Activated CD4-positive, alpha-beta T cell treated with anti-CD3 and anti-CD28 coated beads for 36 hours (primary cell): ENCODE results near the gene FMN2. TPM values are rescaled to one million over a fixed set of nuclear protein-coding genes. Genes with fewer than 3 reads are reported as not detected.

Experiments used
- ATAC-seq: fragments of 200-7000 bp; cut with Tn5 transposase; one replicate; pipeline ENCODE4 v1.10.0; 2021; ENCODE audit warnings: mild to moderate bottlenecking, moderate library complexity
- CTCF ChIA-PET: fragments of 350-600 bp; sonication (Branson Sonifier 250); formaldehyde crosslinking; loops from one replicate; lab custom pipeline; 2021; ENCODE audit warnings: antibody characterized with exemption; lab: Charles Lee
- POLR2A ChIA-PET: fragments of 350-600 bp; sonication (Branson Sonifier 250); formaldehyde crosslinking; loops from one replicate; lab custom pipeline; 2021; ENCODE audit warnings: antibody characterized with exemption, inconsistent platforms; lab: Charles Lee
- DNase-seq: peaks from one replicate; pipeline ENCODE4 v3.0.0-alpha.2; 2020
- H3K27ac Mint-ChIP-seq: one replicate; pipeline ENCODE4 v1.8.0; 2021; ENCODE audit warnings: mixed read lengths
- H3K27me3 Mint-ChIP-seq: one replicate; pipeline ENCODE4 v1.8.0; 2021; ENCODE audit warnings: mixed read lengths
- H3K36me3 Mint-ChIP-seq: one replicate; pipeline ENCODE4 v1.8.0; 2021; ENCODE audit warnings: low read depth, mixed read lengths
- H3K4me1 Mint-ChIP-seq: one replicate; pipeline ENCODE4 v1.8.0; 2021; ENCODE audit warnings: mixed read lengths
- H3K4me3 Mint-ChIP-seq: one replicate; pipeline ENCODE4 v1.8.0; 2021; ENCODE audit warnings: mild to moderate bottlenecking, moderate library complexity, mixed read lengths
- H3K9me3 Mint-ChIP-seq: one replicate; pipeline ENCODE4 v1.8.0; 2021; ENCODE audit warnings: low read depth, mixed read lengths
- intact Hi-C, 2 experiments: fragments of 100-400 bp; cut with DNase I in 1 of 2; cut with micrococcal nuclease in 1 of 2; formaldehyde crosslinking; loops; one replicate each; pipeline versions ENCODE4 v1.14.2 to v1.15.1; 2022 to 2024; cut with DNase I, micrococcal nuclease
- total RNA-seq, 2 experiments: library from RNA; stranded (reverse); gene quantifications; one replicate each; pipeline ENCODE4 v1.2.3, GENCODE V29; 2021

Gene FMN2
- total RNA-seq, 2 experiments from 2014 or later, result not detected

- ATAC-seq (no peak), DNase-seq (no peak)
- H3K27ac Mint-ChIP-seq, result no peak overlapping the region
- intact Hi-C loops, result no loop called here
- H3K4me1 Mint-ChIP-seq, result no peaks in the 10 kb centered on the region
- no peaks in the 10 kb centered on the region for H3K9me3 Mint-ChIP-seq
- H3K4me3 Mint-ChIP-seq, result no peak overlapping the region
- no peaks in the 10 kb centered on the region for H3K27me3 Mint-ChIP-seq
- ChIA-PET POLR2A (no interaction called here), CTCF (no interaction called here)
- H3K36me3 Mint-ChIP-seq, result no peaks in the 10 kb centered on the region
These were observed 25.4 kb downstream of the FMN2 start for GRCh38 chr1:240116831-240117769.

- ChIA-PET CTCF (interaction anchor here (0.6 kb wide), 1 partner anchor 1549 kb away, joined by 3 read pairs; no protein-coding TSS in a partner anchor), POLR2A (no interaction called here)
- DNase-seq, result no peak
- Mint-ChIP-seq H3K4me1 (no peaks in the 10 kb centered on the region), H3K4me3 (no peak overlapping the region), H3K9me3 (no peaks in the 10 kb centered on the region), H3K27me3 (no peaks in the 10 kb centered on the region), H3K36me3 (no peaks in the 10 kb centered on the region), H3K27ac (no peak overlapping the region)
- no peak for ATAC-seq
- intact Hi-C loops, result no loop called here
These were observed 26.2 kb downstream of the FMN2 start for GRCh38 chr1:240117930-240118329.

- Mint-ChIP-seq H3K4me1 (no peaks in the 10 kb centered on the region), H3K27ac (no peak overlapping the region), H3K9me3 (no peaks in the 10 kb centered on the region), H3K4me3 (no peak overlapping the region), H3K36me3 (no peaks in the 10 kb centered on the region), H3K27me3 (peaks cover 3% of the 10 kb centered on the region)
- DNase-seq, result no peak
- no peak for ATAC-seq
- POLR2A ChIA-PET, result interaction anchor here (0.6 kb wide), 1 partner anchor 104 kb away, joined by 3 read pairs; no protein-coding TSS in a partner anchor
- CTCF ChIA-PET, result interaction anchor here (0.6 kb wide), 1 partner anchor 384 kb away, joined by 3 read pairs; no protein-coding TSS in a partner anchor
- intact Hi-C loops, result no loop called here
These were observed 31.2 kb downstream of the FMN2 start for GRCh38 chr1:240122639-240123613.

DNA sequence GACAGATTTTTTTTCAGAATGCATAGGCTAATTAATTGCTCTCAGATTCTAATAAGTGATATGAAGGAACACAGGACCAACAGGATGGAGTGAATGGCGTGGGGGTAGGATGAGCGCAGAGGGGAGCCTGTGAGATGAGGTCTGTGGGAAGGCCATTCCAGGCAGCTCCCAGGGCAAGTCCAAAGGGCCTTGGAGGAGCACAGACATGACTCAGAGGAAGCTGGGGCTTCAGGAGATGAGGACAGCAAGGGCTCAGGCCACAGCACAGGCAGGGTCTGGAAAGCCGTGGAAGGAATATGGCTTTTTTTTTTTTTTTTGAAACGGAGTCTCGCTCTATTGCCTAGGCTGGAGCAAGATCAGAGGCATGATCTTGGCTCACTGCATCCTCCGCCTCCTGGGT, 35.1 kb downstream of the FMN2 start:
- no peaks in the 10 kb centered on the region for H3K36me3 Mint-ChIP-seq
- intact Hi-C loops, result no loop called here
- H3K4me3 Mint-ChIP-seq, result no peak overlapping the region
- H3K27me3 Mint-ChIP-seq, result peaks cover 3% of the 10 kb centered on the region
- ChIA-PET CTCF (no interaction called here), POLR2A (no interaction called here)
- no peak overlapping the region for H3K27ac Mint-ChIP-seq
- DNase-seq (no peak), ATAC-seq (no peak)
- no peaks in the 10 kb centered on the region for H3K4me1 Mint-ChIP-seq
- no peaks in the 10 kb centered on the region for H3K9me3 Mint-ChIP-seq

GRCh38 chr1:240128366-240128765, 36.7 kb downstream of the FMN2 start:
- ChIA-PET CTCF (interaction anchor here (0.6 to 0.8 kb wide), 2 partner anchors 21 to 60 kb away, joined by 3 read pairs; no protein-coding TSS in a partner anchor), POLR2A (no interaction called here)
- no peaks in the 10 kb centered on the region for H3K9me3 Mint-ChIP-seq
- no peak overlapping the region for H3K4me3 Mint-ChIP-seq
- ATAC-seq, result no peak
- no peak for DNase-seq
- intact Hi-C loops, result no loop called here
- no peaks in the 10 kb centered on the region for H3K4me1 Mint-ChIP-seq
- no peaks in the 10 kb centered on the region for H3K36me3 Mint-ChIP-seq
- no peak overlapping the region for H3K27ac Mint-ChIP-seq
- peaks cover 3% of the 10 kb centered on the region for H3K27me3 Mint-ChIP-seq

GRCh38 chr1:240134113-240134512, 42.4 kb downstream of the FMN2 start:
- ATAC-seq, result no peak
- intact Hi-C loops, result no loop called here
- POLR2A ChIA-PET, result no interaction called here
- H3K36me3 Mint-ChIP-seq, result no peaks in the 10 kb centered on the region
- H3K4me1 Mint-ChIP-seq, result no peaks in the 10 kb centered on the region
- H3K9me3 Mint-ChIP-seq, result no peaks in the 10 kb centered on the region
- no peak overlapping the region for H3K27ac Mint-ChIP-seq
- CTCF ChIA-PET, result no interaction called here
- H3K27me3 Mint-ChIP-seq, result no peaks in the 10 kb centered on the region
- no peak overlapping the region for H3K4me3 Mint-ChIP-seq
- DNase-seq, result no peak

GRCh38 chr1:240134596-240134995, 42.9 kb downstream of the FMN2 start:
- Mint-ChIP-seq H3K9me3 (no peaks in the 10 kb centered on the region), H3K27ac (no peak overlapping the region), H3K4me3 (no peak overlapping the region), H3K4me1 (no peaks in the 10 kb centered on the region), H3K27me3 (no peaks in the 10 kb centered on the region), H3K36me3 (no peaks in the 10 kb centered on the region)
- ChIA-PET POLR2A (no interaction called here), CTCF (no interaction called here)
- intact Hi-C loops, result no loop called here
- no peak for ATAC-seq
- DNase-seq, result no peak

DNA sequence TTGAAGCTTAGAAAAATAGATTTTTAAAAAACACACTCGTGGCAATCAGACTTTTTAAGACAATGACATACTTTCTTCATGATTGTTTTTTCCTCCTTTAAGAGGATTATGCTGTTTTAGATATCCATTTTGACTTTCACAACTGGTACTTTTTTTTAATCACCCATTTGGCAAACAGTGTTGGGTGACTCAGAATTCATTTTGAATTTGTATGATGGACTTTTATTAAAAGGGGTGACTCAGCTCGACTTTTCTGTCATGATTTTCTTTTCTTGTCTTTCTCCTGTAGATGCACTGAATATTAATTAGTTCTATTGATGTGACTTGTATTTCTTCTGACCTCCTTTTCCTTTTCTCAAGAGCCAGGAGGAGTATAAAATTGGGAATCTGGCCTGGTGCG, 44.7 kb downstream of the FMN2 start:
- Mint-ChIP-seq H3K4me1 (no peaks in the 10 kb centered on the region), H3K27ac (no peak overlapping the region), H3K27me3 (no peaks in the 10 kb centered on the region), H3K36me3 (no peaks in the 10 kb centered on the region), H3K9me3 (no peaks in the 10 kb centered on the region), H3K4me3 (no peak overlapping the region)
- ATAC-seq, result no peak
- intact Hi-C loops, result no loop called here
- ChIA-PET CTCF (interaction anchor here (1.5 kb wide), 1 partner anchor 13 kb away, joined by 4 read pairs; no protein-coding TSS in a partner anchor), POLR2A (no interaction called here)
- no peak for DNase-seq

DNA sequence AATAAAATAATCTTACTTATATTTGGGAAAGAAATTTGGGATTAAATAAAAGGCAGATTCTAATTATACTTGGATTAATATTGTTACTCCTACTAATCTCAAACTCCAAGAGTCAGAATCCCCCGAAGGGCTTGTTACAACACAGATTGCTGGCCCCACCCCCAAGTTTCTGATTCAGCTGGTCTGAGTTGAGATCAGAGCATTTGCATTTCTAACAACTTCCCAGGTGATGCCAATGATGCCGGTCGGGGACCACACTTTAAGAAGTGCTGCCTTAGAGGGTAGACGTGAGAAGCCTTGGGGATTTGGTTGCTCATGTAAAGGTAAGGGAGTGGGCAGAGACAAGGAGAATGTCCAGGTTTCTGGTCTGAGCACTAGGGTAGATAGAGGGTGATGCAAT, 47.2 kb downstream of the FMN2 start:
- Mint-ChIP-seq H3K4me3 (no peak overlapping the region), H3K27me3 (no peaks in the 10 kb centered on the region), H3K27ac (no peak overlapping the region), H3K36me3 (no peaks in the 10 kb centered on the region), H3K4me1 (no peaks in the 10 kb centered on the region), H3K9me3 (no peaks in the 10 kb centered on the region)
- CTCF ChIA-PET, result interaction anchor here (0.7 kb wide), 1 partner anchor 1430 kb away, joined by 4 read pairs; no protein-coding TSS in a partner anchor
- no peak for ATAC-seq
- intact Hi-C loops, result no loop called here
- DNase-seq, result no peak
- POLR2A ChIA-PET, result no interaction called here

DNA sequence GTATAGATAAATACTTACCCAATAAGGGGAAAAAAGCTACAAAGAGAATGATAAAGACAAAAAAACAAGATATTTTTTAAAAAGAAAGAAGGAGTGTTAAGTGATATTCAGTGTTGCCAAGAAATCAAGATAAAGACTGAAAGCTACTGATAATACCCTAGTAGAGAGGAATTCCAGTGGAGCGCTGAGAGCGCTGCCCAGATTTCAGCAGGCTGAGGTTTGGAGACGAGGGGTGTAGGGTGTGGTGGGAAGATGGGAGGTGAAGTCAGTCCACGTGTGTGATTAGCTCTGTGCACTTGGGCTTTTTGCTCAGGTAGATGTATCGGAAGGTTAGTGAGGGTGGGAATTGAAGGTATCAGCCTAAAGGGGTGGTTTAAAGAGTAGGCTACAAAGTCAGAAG, 47.8 kb downstream of the FMN2 start:
- no peaks in the 10 kb centered on the region for H3K4me1 Mint-ChIP-seq

DNA sequence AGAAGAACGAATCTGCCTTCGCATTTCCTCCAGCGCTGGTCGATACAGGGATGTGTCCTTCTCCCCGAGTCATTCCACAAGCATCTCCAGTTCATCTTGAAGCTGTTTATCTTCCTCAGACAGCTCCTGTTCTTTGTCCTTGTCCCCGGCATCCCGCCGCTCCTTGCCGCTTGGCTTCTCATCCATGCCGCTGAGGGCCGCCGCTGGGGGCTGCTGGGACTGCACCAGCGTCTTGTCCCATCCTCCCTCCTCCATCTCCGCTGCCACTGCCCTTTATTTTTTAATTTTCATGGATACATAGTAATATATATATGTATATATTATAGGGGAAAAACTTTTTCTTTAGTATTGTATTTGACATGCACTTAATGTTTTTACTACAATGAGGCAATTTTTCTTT, 53.4 kb downstream of the FMN2 start:
- H3K27me3 Mint-ChIP-seq, result peaks cover 9% of the 10 kb centered on the region
- H3K27ac Mint-ChIP-seq, result no peak overlapping the region
- ChIA-PET POLR2A (no interaction called here), CTCF (no interaction called here)
- ATAC-seq (no peak), DNase-seq (no peak)
- intact Hi-C loops, result no loop called here
- no peaks in the 10 kb centered on the region for H3K36me3 Mint-ChIP-seq
- H3K4me3 Mint-ChIP-seq, result no peak overlapping the region
- H3K9me3 Mint-ChIP-seq, result no peaks in the 10 kb centered on the region
- no peaks in the 10 kb centered on the region for H3K4me1 Mint-ChIP-seq

More for the DNA sequence above, 47.8 kb downstream of the FMN2 start:
- Mint-ChIP-seq H3K27me3 (no peaks in the 10 kb centered on the region), H3K27ac (no peak overlapping the region), H3K36me3 (no peaks in the 10 kb centered on the region), H3K4me3 (no peak overlapping the region), H3K9me3 (no peaks in the 10 kb centered on the region)
- intact Hi-C loops, result no loop called here
- POLR2A ChIA-PET, result no interaction called here
- CTCF ChIA-PET, result interaction anchor here (1.6 kb wide), 1 partner anchor 10 kb away, joined by 7 read pairs; no protein-coding TSS in a partner anchor
- ATAC-seq (no peak), DNase-seq (no peak)
